Ascending aorta (tissue), 2 donors: ENCODE results near the gene MST1. TPM values are rescaled to one million over a fixed set of nuclear protein-coding genes. Genes with fewer than 3 reads are reported as not detected.

Experiments
- DNase-seq, 2 donors: peaks; one replicate each; pipeline ENCODE4 v3.0.0-alpha.2; 2019; ENCODE audit warnings: low spot score in 2 of 2
- H3K27ac ChIP-seq, 2 donors: fragments of 200-600 bp; sonication (generic); one replicate each; pipeline ENCODE4 v1.5.1; 2016 to 2017; ENCODE audit warnings: mild to moderate bottlenecking in 1 of 2
- H3K27me3 ChIP-seq: fragments of 200-600 bp; sonication (generic); one replicate; pipeline ENCODE4 v1.5.1; 2017
- H3K36me3 ChIP-seq, 2 donors: fragments of 200-600 bp; sonication (generic); one replicate each; pipeline ENCODE4 v1.5.1; 2016
- H3K4me1 ChIP-seq, 2 donors: fragments of 200-600 bp; sonication (generic); one replicate each; pipeline ENCODE4 v1.5.1; 2016 to 2017; ENCODE audit warnings: mild to moderate bottlenecking in 1 of 2
- H3K4me3 ChIP-seq, 2 donors: fragments of 200-600 bp; sonication (generic); one replicate each; pipeline ENCODE4 v1.5.1; 2016 to 2017; ENCODE audit warnings: mild to moderate bottlenecking in 1 of 2
- H3K9me3 ChIP-seq, 2 donors: fragments of 200-600 bp; sonication (generic); one replicate each; pipeline ENCODE4 v1.5.1; 2016
- intact Hi-C: fragments of 100-400 bp; cut with DNase I; formaldehyde crosslinking; loops from one replicate; pipeline ENCODE4 v1.15.1; 2023
- total RNA-seq: library from RNA; depleted of rRNA; stranded (reverse); fragments of >200 nt; gene quantifications from one replicate; pipeline ENCODE4 v1.1.0, GENCODE V29; 2016
- TF ChIP-seq, protein P1 (sequence below), 3 experiments: fragments of 200-600 bp in 2 of 3; fragments of 450-650 bp in 1 of 3; sonication (generic) in 2 of 3; IDR thresholded peaks; one replicate each; pipeline ENCODE4 v1.5.1; 2016 to 2019; ENCODE audit warnings: antibody characterized with exemption in 3 of 3, mild to moderate bottlenecking in 1 of 3, moderate library complexity in 1 of 3

The MST1 gene
- total RNA-seq = 12.6 TPM

- Histone ChIP-seq H3K4me1 (peaks cover 0 to 24% of the 10 kb centered on the region in 2 donors), H3K27ac (peak within 1 kb of the TSS; percentile 67 to 71), H3K36me3 (no peaks in the 10 kb centered on the region), H3K27me3 (no peaks in the 10 kb centered on the region), H3K9me3 (no peaks in the 10 kb centered on the region), H3K4me3 (peak within 1 kb of the TSS; percentile 88 to 92)
- DNase-seq = peak in 1 of 2 donors; percentile 94
- intact Hi-C loops = loop anchor here (1.0 kb wide), 1 partner anchor 34 kb away; the partner anchor contains the start of gene GMPPB
- TF ChIP-seq, protein P1, sequence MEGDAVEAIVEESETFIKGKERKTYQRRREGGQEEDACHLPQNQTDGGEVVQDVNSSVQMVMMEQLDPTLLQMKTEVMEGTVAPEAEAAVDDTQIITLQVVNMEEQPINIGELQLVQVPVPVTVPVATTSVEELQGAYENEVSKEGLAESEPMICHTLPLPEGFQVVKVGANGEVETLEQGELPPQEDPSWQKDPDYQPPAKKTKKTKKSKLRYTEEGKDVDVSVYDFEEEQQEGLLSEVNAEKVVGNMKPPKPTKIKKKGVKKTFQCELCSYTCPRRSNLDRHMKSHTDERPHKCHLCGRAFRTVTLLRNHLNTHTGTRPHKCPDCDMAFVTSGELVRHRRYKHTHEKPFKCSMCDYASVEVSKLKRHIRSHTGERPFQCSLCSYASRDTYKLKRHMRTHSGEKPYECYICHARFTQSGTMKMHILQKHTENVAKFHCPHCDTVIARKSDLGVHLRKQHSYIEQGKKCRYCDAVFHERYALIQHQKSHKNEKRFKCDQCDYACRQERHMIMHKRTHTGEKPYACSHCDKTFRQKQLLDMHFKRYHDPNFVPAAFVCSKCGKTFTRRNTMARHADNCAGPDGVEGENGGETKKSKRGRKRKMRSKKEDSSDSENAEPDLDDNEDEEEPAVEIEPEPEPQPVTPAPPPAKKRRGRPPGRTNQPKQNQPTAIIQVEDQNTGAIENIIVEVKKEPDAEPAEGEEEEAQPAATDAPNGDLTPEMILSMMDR (IDR thresholded peaks at IDR 0.05) = peak; percentile 18 to 45 (median 24)
Measured at GRCh38 chr3:49689046-49689907, at the start of gene MST1, which contains the start of gene RNF123. MST1 (minus strand) TSS chr3:49689474; CDS start chr3:49688691, 783 bp downstream. RNF123 (plus strand) TSS chr3:49689557; CDS start chr3:49691166, 1,609 bp downstream.

GRCh38 chr3:49738067-49738713, 48.9 kb upstream of the MST1 start:
- peaks cover 32 to 42% of the 10 kb centered on the region in 2 donors for H3K36me3 ChIP-seq
- H3K4me3 ChIP-seq = no peak overlapping the region
- DNase-seq = no peak
- intact Hi-C loops = no loop called here
- no peak overlapping the region for H3K27ac ChIP-seq
- TF ChIP-seq, protein P1 (IDR thresholded peaks at IDR 0.05) = no peak
- H3K4me1 ChIP-seq = no peaks in the 10 kb centered on the region
- H3K27me3 ChIP-seq = no peaks in the 10 kb centered on the region
- no peaks in the 10 kb centered on the region for H3K9me3 ChIP-seq

DNA sequence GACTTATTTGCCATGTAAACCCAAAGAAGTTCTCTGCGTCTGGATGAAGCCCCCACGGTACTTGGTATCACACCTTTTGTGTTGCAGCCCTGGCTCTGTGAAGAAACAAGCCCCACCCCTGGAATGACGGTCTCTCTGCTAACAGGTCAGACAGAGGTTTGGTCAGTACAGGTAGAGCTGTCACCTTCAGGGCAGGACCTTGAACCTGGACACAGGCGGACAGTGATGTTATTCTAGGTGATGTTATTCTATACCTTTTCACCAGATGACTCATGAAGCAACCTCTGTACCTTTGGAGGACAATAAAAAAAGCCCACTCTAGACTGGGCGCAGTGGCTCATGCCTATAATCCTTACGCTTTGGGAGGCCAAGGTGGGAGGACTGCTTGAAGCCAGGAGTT, 45.5 kb upstream of the MST1 start:
- TF ChIP-seq, protein P1 (IDR thresholded peaks at IDR 0.05) = no peak
- no peak overlapping the region for H3K4me3 ChIP-seq
- peaks cover 62 to 74% of the 10 kb centered on the region in 2 donors for H3K36me3 ChIP-seq
- intact Hi-C loops = no loop called here
- H3K4me1 ChIP-seq = no peaks in the 10 kb centered on the region
- no peak for DNase-seq
- H3K27ac ChIP-seq = no peak overlapping the region
- H3K9me3 ChIP-seq = no peaks in the 10 kb centered on the region
- no peaks in the 10 kb centered on the region for H3K27me3 ChIP-seq

GRCh38 chr3:49733551-49733950, 44.3 kb upstream of the MST1 start:
- TF ChIP-seq, protein P1 (IDR thresholded peaks at IDR 0.05) = no peak
- Histone ChIP-seq H3K36me3 (peaks cover 62 to 72% of the 10 kb centered on the region in 2 donors), H3K27me3 (no peaks in the 10 kb centered on the region), H3K4me3 (no peak overlapping the region), H3K4me1 (no peaks in the 10 kb centered on the region), H3K9me3 (no peaks in the 10 kb centered on the region), H3K27ac (no peak overlapping the region)
- intact Hi-C loops = no loop called here
- DNase-seq = no peak

DNA sequence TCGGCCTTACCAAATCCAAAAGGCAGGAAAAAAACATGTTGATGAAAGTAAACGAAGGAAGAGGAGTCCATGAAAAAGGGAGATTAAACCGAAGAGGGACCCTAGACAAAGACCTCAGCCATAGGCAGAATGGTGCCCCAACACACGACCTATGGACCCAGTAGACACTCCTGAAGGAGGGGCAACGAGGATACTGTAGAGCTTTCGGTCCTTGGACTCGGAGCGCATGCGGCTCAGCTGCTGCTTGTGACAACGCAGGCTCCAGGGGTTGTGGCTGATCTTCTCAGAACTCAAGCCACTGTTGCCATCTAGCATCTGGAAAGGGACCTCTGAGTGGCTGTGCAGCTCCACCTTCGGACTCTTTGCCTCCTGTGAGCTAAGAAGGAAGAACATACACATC, 43.3 kb upstream of the MST1 start:
- H3K27ac ChIP-seq = no peak overlapping the region
- H3K4me1 ChIP-seq = no peaks in the 10 kb centered on the region
- H3K36me3 ChIP-seq = peaks cover 63 to 71% of the 10 kb centered on the region in 2 donors
- TF ChIP-seq, protein P1 (IDR thresholded peaks at IDR 0.05) = no peak
- no peak for DNase-seq
- H3K27me3 ChIP-seq = no peaks in the 10 kb centered on the region
- H3K4me3 ChIP-seq = no peak overlapping the region
- intact Hi-C loops = no loop called here
- no peaks in the 10 kb centered on the region for H3K9me3 ChIP-seq
